ENCODE data around the gene PLA2G2E. TPM values are rescaled to one million over a fixed set of nuclear protein-coding genes. Genes with fewer than 3 reads are reported as not detected.
A peak's percentile ranks its signal among the peaks of the same experiment; 100 is the strongest.

PLA2G2E gene
- total RNA-seq, 8 experiments from 2014 or later: not detected

DNA sequence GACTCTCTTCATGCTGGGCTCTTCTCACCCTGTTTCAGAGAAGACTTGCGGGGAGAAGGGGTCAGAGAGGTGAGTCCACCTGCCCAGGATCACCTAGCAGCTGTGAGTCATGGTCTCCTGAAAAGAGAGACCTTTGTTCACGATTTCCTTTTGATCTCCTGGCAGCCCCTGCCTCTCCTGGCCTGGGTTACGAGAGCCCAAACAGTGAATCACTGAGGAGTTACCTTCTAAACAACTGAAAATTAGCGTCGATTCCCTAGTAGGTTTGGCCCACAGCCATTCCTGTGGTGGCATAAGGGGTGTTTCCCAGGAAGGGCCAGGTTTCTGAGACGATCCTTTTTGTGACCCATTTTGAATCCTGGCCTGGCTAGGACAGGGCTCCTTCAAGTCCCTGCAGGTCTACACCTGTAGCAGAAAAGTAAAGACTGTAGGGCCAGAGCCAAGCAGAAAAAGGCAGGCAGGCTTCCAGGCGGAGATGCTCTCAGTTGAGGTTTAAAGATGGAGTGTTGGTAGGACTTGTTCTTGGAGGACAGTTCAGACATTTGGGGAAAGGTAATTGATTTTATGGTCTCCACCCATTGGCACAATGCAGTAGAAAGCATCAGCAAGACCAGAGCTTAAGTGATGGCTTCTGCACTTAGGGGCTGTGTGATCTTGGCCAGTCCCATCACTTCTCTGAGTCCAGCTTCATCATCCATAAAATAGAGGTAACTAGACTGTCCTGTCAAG, 2.1 kb upstream of the PLA2G2E start:
- H3K4me3 ChIP-seq: no peak overlapping the region
- WGBS, 10 experiments: 35 to 94% (median 78%) methylated on average over 2 to 5 of the region's 7 CpGs; no CpG with 5 or more reads in 3 of the 10 experiments
- in situ Hi-C loops (cut with MboI; ENCODE audit: low pct_unique_long_range_greater_than_20kb in 2 of 9, low sequenced_read_pairs in 9 of 9, unreplicated experiment in 9 of 9): loop anchor here in 2 of 9 experiments (10.0 kb wide), 2 partner anchors 569 to 579 kb away; partner anchors contain the start of gene MUL1 (in 1 of the 2)
- no peak for ATAC-seq (replicated peaks in 6 of 8)
- H3K27ac ChIP-seq: no peak overlapping the region
- peaks cover 4 to 9% of the 10 kb centered on the region in 2 donors for H3K4me1 ChIP-seq (replicated peaks in 1 of 2)

- in situ Hi-C loops (cut with MboI; ENCODE audit: low pct_unique_long_range_greater_than_20kb in 2 of 9, low sequenced_read_pairs in 9 of 9, unreplicated experiment in 9 of 9): loop anchor here in 7 of 9 experiments (10.0 to 25.0 kb wide), 6 partner anchors 238 to 713 kb away; partner anchors contain the start of genes CAMK2N1 (in 2 of the 7), MUL1 (in 1 of the 7), PINK1 (in 1 of the 7) and PLA2G2C (in 1 of the 7)
- H3K27ac ChIP-seq: no peak overlapping the region
- no peak overlapping the region for H3K4me3 ChIP-seq
- peaks cover 4 to 9% of the 10 kb centered on the region in 2 donors for H3K4me1 ChIP-seq (replicated peaks in 1 of 2)
- 59 to 100% (median 83%) methylated on average over 1 to 13 of the region's 13 CpGs; no CpG with 5 or more reads in 4 of the 10 experiments for WGBS, 10 experiments
- no peak for ATAC-seq (replicated peaks in 6 of 8)
Measured at GRCh38 chr1:19923953-19924346, 533 bp upstream of the PLA2G2E start.

DNA sequence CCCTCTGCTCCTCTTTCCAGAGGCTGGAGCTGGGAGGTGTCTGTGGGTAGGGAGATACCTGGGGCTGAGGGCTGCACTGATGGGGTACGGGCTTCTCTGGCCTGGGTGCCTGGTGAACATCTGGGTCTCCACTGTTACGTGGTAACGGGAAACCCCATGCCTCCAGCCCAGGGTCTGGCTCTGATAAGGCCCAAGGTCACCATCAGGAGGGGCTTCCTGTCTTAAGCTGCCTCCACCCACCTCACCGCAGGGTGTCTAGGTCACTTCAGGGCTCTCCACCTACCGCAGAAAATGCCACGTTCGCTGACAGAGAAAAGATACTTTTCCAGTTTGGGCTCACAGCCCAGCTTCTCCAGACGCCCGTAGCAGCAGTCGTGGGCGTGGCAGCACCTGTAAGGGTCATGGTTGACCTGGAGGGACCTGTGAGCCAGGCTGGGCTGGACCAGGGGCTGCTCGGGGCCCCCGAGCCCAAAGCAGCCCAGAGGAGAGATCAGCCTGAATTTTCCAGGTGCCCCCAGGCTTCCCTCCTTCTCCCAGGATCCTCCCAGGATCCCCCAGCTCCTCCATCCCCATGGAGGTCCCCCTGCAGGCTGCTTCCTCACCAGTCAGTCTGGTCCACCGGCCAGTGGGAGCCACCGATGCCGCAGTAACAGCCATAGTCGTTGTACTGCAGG, 1.3 kb downstream of the PLA2G2E start:
- in situ Hi-C loops (cut with MboI; ENCODE audit: low pct_unique_long_range_greater_than_20kb in 2 of 9, low sequenced_read_pairs in 9 of 9, unreplicated experiment in 9 of 9): loop anchor here in 7 of 9 experiments (10.0 to 25.0 kb wide), 6 partner anchors 240 to 715 kb away; partner anchors contain the start of genes CAMK2N1 (in 2 of the 7), MUL1 (in 1 of the 7), PINK1 (in 1 of the 7) and PLA2G2C (in 1 of the 7)
- ATAC-seq (replicated peaks in 6 of 8): no peak
- WGBS, 10 experiments: 33 to 93% (median 81%) methylated on average over 3 to 7 of the region's 17 CpGs; no CpG with 5 or more reads in 5 of the 10 experiments
- H3K27ac ChIP-seq: no peak overlapping the region
- peaks cover 7 to 11% of the 10 kb centered on the region in 2 donors for H3K4me1 ChIP-seq (replicated peaks in 1 of 2)
- no peak overlapping the region for H3K4me3 ChIP-seq

GRCh38 chr1:19921310-19921709, 2.1 kb downstream of the PLA2G2E start:
- Histone ChIP-seq H3K4me3 (no peak overlapping the region), H3K27ac (no peak overlapping the region), H3K4me1 (replicated peaks in 1 of 2) (peaks cover 6 to 11% of the 10 kb centered on the region in 2 donors)
- in situ Hi-C loops (cut with MboI; ENCODE audit: low pct_unique_long_range_greater_than_20kb in 2 of 9, low sequenced_read_pairs in 9 of 9, unreplicated experiment in 9 of 9): loop anchor here in 7 of 9 experiments (10.0 to 25.0 kb wide), 6 partner anchors 241 to 716 kb away; partner anchors contain the start of genes CAMK2N1 (in 2 of the 7), MUL1 (in 1 of the 7), PINK1 (in 1 of the 7) and PLA2G2C (in 1 of the 7)
- no peak for ATAC-seq (replicated peaks in 6 of 8)
- 59 to 92% (median 87%) methylated on average over 2 to 12 of the region's 13 CpGs; no CpG with 5 or more reads in 5 of the 10 experiments for WGBS, 10 experiments

- in situ Hi-C loops (cut with MboI; ENCODE audit: low pct_unique_long_range_greater_than_20kb in 2 of 9, low sequenced_read_pairs in 9 of 9, unreplicated experiment in 9 of 9): loop anchor here in 7 of 9 experiments (10.0 to 25.0 kb wide), 6 partner anchors 242 to 717 kb away; partner anchors contain the start of genes CAMK2N1 (in 2 of the 7), MUL1 (in 1 of the 7), PINK1 (in 1 of the 7) and PLA2G2C (in 1 of the 7)
- WGBS, 10 experiments: 67 to 100% (median 90%) methylated on average over 2 to 3 of the region's 19 CpGs; no CpG with 5 or more reads in 7 of the 10 experiments
Measured at GRCh38 chr1:19920132-19920710, 3.2 kb downstream of the PLA2G2E start.

GRCh38 chr1:19918057-19918456, 5.4 kb downstream of the PLA2G2E start:
- H3K4me1 ChIP-seq (replicated peaks in 1 of 2): peaks cover 0 to 6% of the 10 kb centered on the region in 2 donors
- in situ Hi-C loops (cut with MboI; ENCODE audit: low pct_unique_long_range_greater_than_20kb in 2 of 9, low sequenced_read_pairs in 9 of 9, unreplicated experiment in 9 of 9): loop anchor here in 8 of 9 experiments (10.0 to 25.0 kb wide), 7 partner anchors 237 to 719 kb away; partner anchors contain the start of genes CAMK2N1 (in 2 of the 8), PINK1 (in 1 of the 8), PLA2G2C (in 1 of the 8) and UBXN10 (in 1 of the 8)
- WGBS, 10 experiments: 0 to 33% (median 22%) methylated on average over 2 to 6 of the region's 6 CpGs; no CpG with 5 or more reads in 1 of the 10 experiments
- H3K4me3 ChIP-seq: no peak overlapping the region
- peak; percentile 79 to 94 (median 89) for ATAC-seq (replicated peaks in 6 of 8)
- no peak overlapping the region for H3K27ac ChIP-seq

More at GRCh38 chr1:19920132-19920710, 3.2 kb downstream of the PLA2G2E start:
- H3K4me1 ChIP-seq (replicated peaks in 1 of 2): peaks cover 6 to 11% of the 10 kb centered on the region in 2 donors
- ATAC-seq (replicated peaks in 6 of 8): no peak
- no peak overlapping the region for H3K4me3 ChIP-seq
- no peak overlapping the region for H3K27ac ChIP-seq

DNA sequence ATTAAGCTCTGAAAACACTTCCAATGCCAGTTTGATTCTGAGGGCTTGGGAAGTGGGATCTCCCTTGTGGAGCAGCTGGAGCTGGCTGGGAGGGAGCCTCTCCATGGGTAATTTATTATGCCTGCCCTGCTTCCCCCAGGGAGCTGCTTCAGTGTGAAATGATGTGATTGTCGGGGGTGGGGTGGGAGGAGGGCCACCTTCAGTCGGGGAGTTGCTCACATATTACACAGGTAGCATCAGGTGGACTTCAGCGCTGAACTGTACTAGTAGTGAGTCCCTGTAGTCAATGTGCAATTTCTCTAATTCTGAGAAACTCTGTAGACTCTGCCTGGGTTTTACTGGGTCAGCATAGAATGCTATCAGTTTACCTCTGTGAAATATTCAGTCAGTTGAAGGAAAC, 12.8 kb downstream of the PLA2G2E start:
- WGBS, 10 experiments: 50 to 100% (median 83%) methylated on average over 1 to 2 of the region's 3 CpGs; no CpG with 5 or more reads in 7 of the 10 experiments
- H3K4me3 ChIP-seq: no peak overlapping the region
- no peak for ATAC-seq (replicated peaks in 6 of 8)
- H3K4me1 ChIP-seq (replicated peaks in 1 of 2): peaks cover 13 to 43% of the 10 kb centered on the region in 2 donors
- no peak overlapping the region for H3K27ac ChIP-seq
- in situ Hi-C loops (cut with MboI; ENCODE audit: low pct_unique_long_range_greater_than_20kb in 2 of 9, low sequenced_read_pairs in 9 of 9, unreplicated experiment in 9 of 9): loop anchor here in 8 of 9 experiments (10.0 to 25.0 kb wide), 7 partner anchors 244 to 727 kb away; partner anchors contain the start of genes CAMK2N1 (in 2 of the 8), PINK1 (in 1 of the 8), PLA2G2C (in 1 of the 8) and UBXN10 (in 1 of the 8)

GRCh38 chr1:19909971-19910370, 13.4 kb downstream of the PLA2G2E start:
- WGBS, 10 experiments: 83 to 100% (median 94%) methylated on average over 1 to 3 of the region's 3 CpGs; no CpG with 5 or more reads in 1 of the 10 experiments
- in situ Hi-C loops (cut with MboI; ENCODE audit: low pct_unique_long_range_greater_than_20kb in 2 of 9, low sequenced_read_pairs in 9 of 9, unreplicated experiment in 9 of 9): loop anchor here in 8 of 9 experiments (10.0 to 25.0 kb wide), 7 partner anchors 245 to 727 kb away; partner anchors contain the start of genes CAMK2N1 (in 2 of the 8), PINK1 (in 1 of the 8), PLA2G2C (in 1 of the 8) and UBXN10 (in 1 of the 8)
- H3K4me3 ChIP-seq: no peak overlapping the region
- no peak overlapping the region for H3K27ac ChIP-seq
- H3K4me1 ChIP-seq (replicated peaks in 1 of 2): peaks cover 13 to 43% of the 10 kb centered on the region in 2 donors
- no peak for ATAC-seq (replicated peaks in 6 of 8)

- 87 to 100% (median 99%) methylated on average over 2 to 5 of the region's 5 CpGs; no CpG with 5 or more reads in 1 of the 10 experiments for WGBS, 10 experiments
- Histone ChIP-seq H3K4me3 (no peak overlapping the region), H3K27ac (no peak overlapping the region), H3K4me1 (replicated peaks in 1 of 2) (peaks cover 13 to 43% of the 10 kb centered on the region in 2 donors)
- ATAC-seq (replicated peaks in 6 of 8): no peak
- in situ Hi-C loops (cut with MboI; ENCODE audit: low pct_unique_long_range_greater_than_20kb in 2 of 9, low sequenced_read_pairs in 9 of 9, unreplicated experiment in 9 of 9): loop anchor here in 6 of 9 experiments (25.0 kb wide), 4 partner anchors 253 to 728 kb away; partner anchors contain the start of genes CAMK2N1 (in 2 of the 6), PINK1 (in 1 of the 6), PLA2G2C (in 1 of the 6) and UBXN10 (in 1 of the 6)
Measured at GRCh38 chr1:19909392-19909791, 14.0 kb downstream of the PLA2G2E start.

- in situ Hi-C loops (cut with MboI; ENCODE audit: low pct_unique_long_range_greater_than_20kb in 2 of 9, low sequenced_read_pairs in 9 of 9, unreplicated experiment in 9 of 9): loop anchor here in 6 of 9 experiments (25.0 kb wide), 4 partner anchors 255 to 730 kb away; partner anchors contain the start of genes CAMK2N1 (in 2 of the 6), PINK1 (in 1 of the 6), PLA2G2C (in 1 of the 6) and UBXN10 (in 1 of the 6)
- H3K27ac ChIP-seq: peak overlapping the region; percentile 57 to 74
- 81 to 100% (median 89%) methylated on average over 2 to 13 of the region's 13 CpGs; no CpG with 5 or more reads in 2 of the 10 experiments for WGBS, 10 experiments
- peak in 4 of 8 experiments; percentile 10 to 61 (median 57) for ATAC-seq (replicated peaks in 6 of 8)
- peaks cover 13 to 43% of the 10 kb centered on the region in 2 donors for H3K4me1 ChIP-seq (replicated peaks in 1 of 2)
- no peak overlapping the region for H3K4me3 ChIP-seq
Measured at GRCh38 chr1:19907456-19907855, 16.0 kb downstream of the PLA2G2E start.

DNA sequence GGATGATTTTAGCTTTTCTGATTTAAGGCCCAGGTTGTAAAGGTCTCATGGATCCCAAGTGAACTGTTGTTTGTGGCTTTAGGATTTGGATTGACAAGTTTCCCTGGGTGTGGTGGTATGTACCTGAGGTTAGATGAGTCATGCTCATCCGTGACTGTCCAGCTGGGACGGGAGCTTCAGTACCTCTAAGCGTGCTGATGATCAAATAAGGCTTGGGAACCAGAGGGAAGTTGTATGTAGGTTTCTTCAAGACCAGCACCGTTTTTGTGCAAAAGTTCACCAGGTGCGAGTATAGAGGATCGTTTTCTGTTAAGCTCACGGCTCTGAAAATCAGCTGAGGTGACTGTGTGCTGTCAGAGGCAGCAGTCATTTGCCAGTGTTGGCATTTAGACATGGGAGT, 19.8 kb downstream of the PLA2G2E start:
- Histone ChIP-seq H3K4me1 (replicated peaks in 1 of 2) (peaks cover 13 to 25% of the 10 kb centered on the region in 2 donors), H3K4me3 (no peak overlapping the region), H3K27ac (no peak overlapping the region)
- ATAC-seq (replicated peaks in 6 of 8): no peak
- 83 to 100% (median 92%) methylated on average over 1 to 7 of the region's 7 CpGs; no CpG with 5 or more reads in 1 of the 10 experiments for WGBS, 10 experiments
- in situ Hi-C loops (cut with MboI; ENCODE audit: low pct_unique_long_range_greater_than_20kb in 2 of 9, low sequenced_read_pairs in 9 of 9, unreplicated experiment in 9 of 9): loop anchor here in 6 of 9 experiments (25.0 kb wide), 4 partner anchors 259 to 734 kb away; partner anchors contain the start of genes CAMK2N1 (in 2 of the 6), PINK1 (in 1 of the 6), PLA2G2C (in 1 of the 6) and UBXN10 (in 1 of the 6)

Measured in motor neuron (in vitro differentiated cells).